ENCODE data around the gene ZNF92.
"Not testable (repeated sequence)": the region's sequence is repeated elsewhere in the genome, so short reads cannot be mapped to it uniquely, and the experiment has no call there.

Gene ZNF92

DNA sequence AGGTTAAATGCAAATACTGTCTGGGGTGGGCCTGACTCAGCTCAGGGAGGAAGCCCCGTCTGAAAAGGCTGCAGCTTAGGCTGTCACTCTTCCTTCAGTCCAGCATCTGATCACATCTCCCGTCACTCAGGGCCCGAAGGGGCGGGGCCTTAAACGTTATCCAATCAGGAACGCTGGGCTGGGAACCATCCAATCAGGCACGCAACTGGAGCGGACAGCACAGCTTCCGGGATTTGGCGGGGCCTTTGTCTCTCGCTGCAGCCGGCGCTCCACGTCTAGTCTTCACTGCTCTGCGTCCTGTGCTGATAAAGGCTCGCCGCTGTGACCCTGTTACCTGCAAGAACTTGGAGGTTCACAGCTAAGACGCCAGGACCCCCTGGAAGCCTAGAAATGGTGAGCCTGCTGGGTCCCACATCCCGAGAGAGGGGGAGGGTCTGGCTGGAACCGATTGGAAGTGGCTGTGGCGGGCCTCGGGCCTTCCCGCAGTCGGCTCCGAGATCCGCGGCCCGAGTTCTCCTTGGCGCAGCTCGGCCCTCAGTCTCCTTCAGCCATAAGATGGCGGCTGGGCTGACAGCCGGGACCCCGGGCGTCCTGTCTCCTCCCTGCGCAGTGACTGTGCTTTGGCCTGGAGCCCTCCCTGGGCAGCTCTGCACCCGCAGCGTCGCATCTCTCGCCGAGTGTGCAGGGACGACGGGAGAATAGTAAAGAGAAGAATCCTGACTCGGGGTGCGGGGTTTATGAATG is at the start of gene ZNF92:
TSS of gene ZNF92 (plus strand) at position 248 of the 744 bp plus-strand sequence. CDS start at position 391, 143 bp downstream.
- DNase-seq = peak; percentile 98

- DNase-seq = no peak
Measured at GRCh38 chr7:65325793-65326432, 47.7 kb upstream of the ZNF92 start.

DNA sequence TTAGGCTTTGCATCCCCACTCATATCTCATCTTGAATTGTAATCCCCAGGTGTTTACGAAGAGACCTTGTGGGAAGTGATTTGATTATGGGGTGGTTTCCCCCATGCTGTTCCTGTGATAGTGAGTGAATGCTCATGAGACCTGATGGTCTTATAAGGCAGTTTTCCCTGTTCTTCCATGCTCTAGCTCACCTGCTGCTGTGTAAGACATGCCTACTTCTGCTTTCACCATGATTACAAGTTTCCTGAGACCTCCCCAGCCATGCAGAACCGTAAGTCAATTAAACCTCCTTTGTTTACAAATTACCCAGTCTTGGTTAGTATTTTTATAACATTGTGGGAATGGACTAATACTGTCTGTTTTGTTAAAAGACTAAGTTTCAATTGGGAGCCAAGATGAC is 35.3 kb upstream of the ZNF92 start:
- DNase-seq = no peak

DNA sequence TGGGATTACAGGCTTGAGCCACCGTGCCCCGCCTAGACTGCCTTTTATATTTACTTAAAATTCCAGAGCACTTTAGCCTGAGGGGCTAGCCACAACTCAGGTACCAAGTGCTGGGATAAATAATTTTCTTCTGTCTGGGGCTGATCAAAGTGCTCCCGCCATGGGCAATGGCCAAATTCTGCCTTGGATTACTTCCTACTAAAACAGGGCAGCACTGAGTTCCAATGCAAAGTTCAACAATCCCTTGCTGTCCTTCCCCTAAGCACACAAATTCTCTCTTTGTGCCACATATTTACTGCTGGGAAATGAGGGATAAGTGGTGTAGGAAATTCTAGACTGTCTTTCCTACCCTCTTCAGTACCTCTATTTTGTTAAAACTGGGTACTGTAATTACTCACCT is 34.4 kb upstream of the ZNF92 start:
- no peak for DNase-seq

DNA sequence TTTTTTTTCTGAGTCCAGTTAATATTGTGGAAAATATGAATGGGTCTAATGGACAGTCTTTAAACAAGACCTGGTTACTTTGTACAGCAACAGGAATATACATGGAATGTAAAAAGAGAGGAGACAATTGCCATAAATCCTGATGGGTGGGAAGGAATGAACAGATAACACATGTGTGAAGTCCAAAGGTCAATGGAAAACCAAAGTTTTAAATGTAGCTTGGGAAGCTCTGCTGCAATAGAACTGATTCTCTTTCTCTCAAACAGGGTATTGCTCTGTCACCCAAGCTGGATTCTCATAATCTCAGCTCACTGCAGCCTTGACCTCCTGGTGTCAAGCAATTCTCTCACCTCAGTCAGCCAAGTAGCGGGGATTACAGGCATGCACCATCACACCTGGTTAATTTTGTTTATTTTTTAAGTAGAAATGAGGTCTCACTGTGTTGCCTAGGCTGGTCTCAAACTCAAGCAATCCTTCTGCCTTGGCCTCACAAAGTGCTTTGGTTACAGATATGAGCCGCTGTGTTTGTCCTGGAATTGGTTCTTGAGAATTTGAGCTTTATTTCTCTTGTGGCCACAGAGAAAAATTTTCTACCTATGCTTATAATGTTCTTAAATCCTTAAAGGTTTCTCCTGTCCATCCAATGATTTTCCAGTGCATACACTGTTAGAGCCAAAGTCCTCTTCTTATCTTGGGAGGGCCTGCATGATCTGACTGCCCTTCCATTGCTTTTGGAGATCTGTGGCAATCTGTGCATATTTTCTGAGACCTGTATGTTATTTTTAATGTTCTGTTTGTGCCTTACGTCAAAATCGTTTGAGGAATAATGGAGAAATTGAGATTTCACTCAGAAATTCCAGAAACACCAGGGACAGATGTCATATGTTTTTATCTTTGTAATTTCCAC is 30.7 kb upstream of the ZNF92 start:
- no peak for DNase-seq

GRCh38 chr7:65344541-65344940 is 29.1 kb upstream of the ZNF92 start:
- DNase-seq = not testable (repeated sequence)

- no peak for DNase-seq
Measured at GRCh38 chr7:65354263-65354662, 19.4 kb upstream of the ZNF92 start.

GRCh38 chr7:65369843-65370242 is 3.8 kb upstream of the ZNF92 start:
- no peak for DNase-seq

DNA sequence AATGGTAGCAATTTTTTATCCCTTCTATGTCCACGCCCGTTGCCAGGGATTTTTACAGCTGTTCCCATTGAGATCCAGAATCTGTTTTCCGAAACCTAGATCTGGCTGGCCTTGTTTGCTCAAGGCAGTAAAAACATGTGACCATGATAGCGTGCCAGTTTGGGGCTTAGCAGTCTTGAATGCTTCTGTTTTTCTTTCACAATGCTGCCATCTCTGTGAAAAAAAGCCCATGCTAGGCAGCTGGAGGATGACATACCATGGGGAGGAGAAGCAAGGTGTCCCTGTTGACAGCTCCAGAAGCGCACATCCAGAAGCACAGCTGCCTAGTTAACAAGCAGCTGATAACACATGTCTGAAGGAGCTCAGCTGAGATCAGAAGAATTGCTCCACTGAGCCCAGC is 2.2 kb upstream of the ZNF92 start:
- DNase-seq = peak; percentile 30

- DNase-seq = no peak
Measured at GRCh38 chr7:65379318-65379717, 5.7 kb downstream of the ZNF92 start.

DNA sequence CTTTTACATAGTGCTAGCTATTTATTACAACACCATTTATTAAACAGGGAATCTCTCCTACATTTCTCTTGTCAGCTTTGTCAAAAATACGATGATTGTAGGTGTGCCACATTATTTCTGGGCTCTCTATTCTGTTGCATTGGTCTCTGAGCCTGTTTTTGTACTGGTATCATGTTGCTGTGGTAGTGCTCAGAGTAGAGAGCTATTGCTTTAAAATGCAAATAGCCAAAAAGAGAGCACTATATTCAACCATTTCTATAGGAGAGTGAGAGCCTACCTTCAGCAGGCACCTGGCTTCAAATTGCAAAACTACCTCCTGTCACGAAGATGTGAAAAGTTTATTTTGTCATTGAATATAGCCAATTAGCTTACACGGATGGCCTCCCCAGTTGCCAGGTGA is 8.1 kb downstream of the ZNF92 start:
- no peak for DNase-seq

GRCh38 chr7:65382452-65382851 is 8.8 kb downstream of the ZNF92 start:
- DNase-seq = no peak

DNA sequence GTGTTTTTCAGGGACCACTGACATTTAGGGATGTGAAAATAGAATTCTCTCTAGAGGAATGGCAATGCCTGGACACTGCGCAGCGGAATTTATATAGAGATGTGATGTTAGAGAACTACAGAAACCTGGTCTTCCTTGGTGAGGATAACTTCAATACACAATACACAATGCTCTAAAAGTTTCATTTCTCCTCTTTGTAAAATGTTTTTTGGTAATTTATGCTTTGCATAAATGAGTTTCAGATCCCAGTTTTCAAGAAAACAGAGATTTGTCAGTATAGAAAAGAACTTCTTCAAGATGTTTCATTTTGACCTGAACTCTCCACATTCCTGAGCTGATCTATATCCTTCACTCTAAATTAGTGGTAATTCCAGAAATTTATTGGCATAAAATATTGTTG is 14.2 kb downstream of the ZNF92 start:
- no peak for DNase-seq

GRCh38 chr7:65390588-65390987 is 16.9 kb downstream of the ZNF92 start:
- DNase-seq = no peak

- DNase-seq = no peak
Measured at GRCh38 chr7:65397730-65398142, 24.1 kb downstream of the ZNF92 start.

DNA sequence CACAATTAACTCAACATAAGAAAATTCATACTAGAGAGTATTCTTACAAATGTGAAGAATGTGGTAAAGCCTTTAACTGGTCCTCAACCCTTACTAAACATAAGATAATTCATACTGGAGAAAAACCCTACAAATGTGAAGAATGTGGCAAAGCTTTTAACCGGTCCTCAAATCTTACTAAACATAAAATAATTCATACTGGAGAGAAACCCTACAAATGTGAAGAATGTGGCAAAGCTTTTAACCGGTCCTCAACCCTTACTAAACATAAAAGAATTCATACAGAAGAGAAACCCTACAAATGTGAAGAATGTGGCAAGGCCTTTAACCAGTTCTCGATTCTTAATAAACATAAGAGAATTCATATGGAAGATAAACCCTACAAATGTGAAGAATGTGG is 25.0 kb downstream of the ZNF92 start:
- DNase-seq = not testable (repeated sequence)

- not testable (repeated sequence) for DNase-seq
Measured at GRCh38 chr7:65399101-65399500, 25.4 kb downstream of the ZNF92 start.

DNA sequence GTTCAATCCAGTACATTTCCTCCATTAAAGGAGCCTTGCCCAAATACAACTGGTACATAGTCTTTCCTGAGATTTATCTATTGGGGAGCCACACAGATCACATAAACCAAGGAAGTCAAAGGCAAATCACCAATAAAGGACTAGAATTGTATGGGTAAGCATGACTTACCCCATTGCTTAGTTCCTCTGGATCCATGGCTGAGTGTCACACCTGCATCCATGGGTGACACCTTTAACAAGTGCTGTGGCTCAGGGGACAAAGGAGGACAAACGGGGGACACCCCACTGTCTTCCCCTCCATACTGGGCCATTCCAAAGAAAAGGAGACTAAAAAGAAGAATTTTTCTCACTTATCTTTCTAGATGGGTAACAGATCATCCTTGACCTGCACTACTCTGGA is 30.4 kb downstream of the ZNF92 start:
- no peak for DNase-seq

GRCh38 chr7:65406706-65407105 is 33.1 kb downstream of the ZNF92 start:
- not testable (repeated sequence) for DNase-seq

DNA sequence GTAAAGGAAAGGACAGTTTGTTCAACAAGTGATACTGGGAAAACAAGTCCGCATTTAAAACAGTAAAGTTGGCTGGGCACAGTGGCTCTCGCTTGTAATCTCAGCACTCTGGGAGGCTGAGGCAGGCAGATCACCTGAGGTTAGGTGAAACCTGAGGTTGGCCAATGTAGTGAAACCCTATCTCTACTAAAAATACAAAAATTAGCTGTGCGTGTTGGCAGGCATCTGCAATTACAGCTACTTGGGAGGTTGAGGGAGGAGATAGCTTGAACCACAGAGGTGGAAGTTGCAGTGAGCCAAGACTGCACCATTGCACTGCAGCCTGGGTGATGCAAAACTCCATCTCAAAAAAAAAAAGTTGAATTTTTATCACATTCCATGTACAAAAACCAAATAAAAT is 35.7 kb downstream of the ZNF92 start:
- DNase-seq = no peak

GRCh38 chr7:65411249-65411648 is 37.6 kb downstream of the ZNF92 start:
- no peak for DNase-seq

DNA sequence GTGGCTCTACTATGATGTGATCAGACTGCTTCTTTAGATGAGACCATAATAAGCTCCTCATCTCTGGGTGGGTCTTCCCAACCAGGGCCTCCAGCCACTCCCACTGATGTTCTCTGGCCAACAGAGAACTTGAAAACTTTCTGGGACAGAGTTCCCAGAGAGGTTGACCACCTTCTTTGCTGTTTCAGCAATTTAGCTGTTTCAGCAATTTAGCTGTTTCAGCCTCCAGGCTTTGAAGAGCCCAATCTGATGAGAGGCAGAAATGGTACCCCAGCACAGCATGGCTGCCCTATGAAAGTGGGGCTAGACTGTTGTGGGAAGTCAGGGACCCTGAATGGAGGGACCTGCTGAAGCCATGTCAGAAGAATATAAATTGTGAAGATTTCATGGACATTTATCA is 49.0 kb downstream of the ZNF92 start:
- no peak for DNase-seq

GRCh38 chr7:65423286-65423685 is 49.6 kb downstream of the ZNF92 start:
- DNase-seq = not testable (repeated sequence)
